Activated T-helper 17 cell treated with anti-CD3 and anti-CD28 coated beads, Interleukin-2, amount 50 U/mL, for 72 hours (primary cell): Measurements from ENCODE around the gene TMEM255B. TPM values are rescaled to one million over a fixed set of nuclear protein-coding genes. Genes with fewer than 3 reads are reported as not detected.

Experiments
- ATAC-seq: fragments of 150-1000 bp; cut with Tn5 transposase; replicated peaks from 2 replicates; pipeline ENCODE4 v1.10.0; 2021; ENCODE audit warnings: mild to moderate bottlenecking, moderate library complexity
- H3K27ac Mint-ChIP-seq: one replicate; pipeline ENCODE4 v1.8.0; 2022; ENCODE audit warnings: mixed read lengths
- H3K27me3 Mint-ChIP-seq: one replicate; pipeline ENCODE4 v1.8.0; 2022; ENCODE audit warnings: mixed read lengths
- H3K36me3 Mint-ChIP-seq: one replicate; pipeline ENCODE4 v1.8.0; 2022; ENCODE audit warnings: low read depth, mild to moderate bottlenecking, mixed read lengths
- H3K4me1 Mint-ChIP-seq: one replicate; pipeline ENCODE4 v1.8.0; 2022; ENCODE audit warnings: mixed read lengths
- H3K4me3 Mint-ChIP-seq: one replicate; pipeline ENCODE4 v1.8.0; 2022; ENCODE audit warnings: mild to moderate bottlenecking, mixed read lengths
- H3K9me3 Mint-ChIP-seq: one replicate; pipeline ENCODE4 v1.8.0; 2022; ENCODE audit warnings: mixed read lengths
- total RNA-seq, 2 donors: library from RNA; stranded (reverse); gene quantifications; one replicate each; pipeline ENCODE4 v1.2.3, GENCODE V29; 2022

Gene TMEM255B
- total RNA-seq, 2 donors from 2014 or later: 2.0 TPM

DNA sequence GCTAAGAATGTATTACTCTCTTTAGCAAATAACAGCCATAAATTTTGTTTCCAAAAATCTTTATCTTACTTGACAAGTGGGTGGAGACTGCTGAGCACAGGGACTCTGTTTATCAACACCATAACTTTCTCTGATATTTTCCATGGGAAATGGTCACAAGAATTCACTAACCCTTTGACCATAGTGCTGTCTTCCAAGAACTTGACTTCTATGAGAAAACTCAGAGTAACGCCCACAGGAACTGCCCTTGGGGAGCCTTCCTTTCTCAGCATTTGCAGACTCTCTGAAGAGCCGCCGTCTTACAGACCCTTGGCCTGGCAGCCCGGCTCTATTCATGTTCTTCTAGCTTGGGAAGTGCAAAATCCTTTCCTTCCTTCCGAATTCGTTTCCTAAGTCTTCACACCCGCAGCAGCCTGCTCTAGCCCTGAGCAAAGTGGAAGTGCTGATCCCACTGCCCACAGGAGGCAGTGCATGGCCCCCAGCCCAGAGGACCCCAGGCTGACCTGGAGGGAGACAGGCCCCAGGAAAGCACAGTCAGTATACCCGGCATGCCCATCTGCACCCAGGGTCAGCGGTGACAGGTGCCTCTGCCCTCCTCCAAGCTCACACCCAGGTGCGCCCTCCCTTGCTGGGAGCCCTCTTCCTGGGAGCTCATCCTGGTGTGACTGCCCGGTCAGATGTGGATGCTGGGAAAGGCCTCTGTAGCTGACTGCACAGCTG is 94.7 kb downstream of the TMEM255B start:
- Mint-ChIP-seq H3K27ac (no peak overlapping the region), H3K9me3 (no peaks in the 10 kb centered on the region), H3K4me1 (peaks cover 4% of the 10 kb centered on the region), H3K36me3 (no peaks in the 10 kb centered on the region), H3K27me3 (peaks cover 5% of the 10 kb centered on the region), H3K4me3 (no peak overlapping the region)
- ATAC-seq: no peak

DNA sequence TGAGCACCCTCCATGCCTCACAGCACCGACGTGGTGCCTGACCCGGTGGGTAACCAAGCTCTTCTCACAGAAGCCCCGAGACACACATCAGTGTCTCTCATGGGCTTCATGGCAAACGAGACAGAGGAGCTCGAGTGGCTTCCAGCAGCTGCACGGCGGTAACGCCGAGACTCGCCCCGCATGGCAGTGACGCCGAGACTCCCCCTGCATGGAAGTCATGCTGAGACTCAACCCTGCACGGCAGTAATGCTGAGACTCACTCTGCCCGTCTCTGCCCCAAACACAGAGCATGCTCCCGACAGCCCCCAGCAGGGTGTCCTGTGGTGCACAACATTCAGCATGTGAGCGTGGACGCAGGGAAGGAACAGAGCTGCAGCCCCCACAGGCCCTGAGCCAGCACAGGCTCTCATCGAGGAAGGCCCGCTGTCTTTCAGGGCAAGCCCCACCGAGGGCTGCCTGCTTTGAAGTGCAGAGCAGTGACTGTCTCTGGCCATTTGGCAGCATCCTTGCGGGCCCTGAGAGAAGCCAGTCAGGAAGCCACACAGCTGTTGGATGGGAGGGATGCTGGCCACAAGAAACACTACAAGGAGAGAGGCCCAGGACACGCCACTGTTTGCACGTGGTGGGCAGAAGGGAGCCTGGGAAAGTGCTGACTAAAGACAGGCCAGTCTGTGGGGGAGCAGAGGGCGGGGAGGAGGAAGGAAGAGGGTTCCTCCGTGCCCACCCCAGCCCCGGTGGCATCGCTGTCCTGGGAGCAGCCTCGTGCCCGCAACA is 95.4 kb downstream of the TMEM255B start:
- Mint-ChIP-seq H3K4me1 (peaks cover 9% of the 10 kb centered on the region), H3K27ac (no peak overlapping the region), H3K27me3 (peaks cover 5% of the 10 kb centered on the region), H3K9me3 (peaks cover 6% of the 10 kb centered on the region), H3K4me3 (no peak overlapping the region), H3K36me3 (no peaks in the 10 kb centered on the region)
- ATAC-seq: no peak

DNA sequence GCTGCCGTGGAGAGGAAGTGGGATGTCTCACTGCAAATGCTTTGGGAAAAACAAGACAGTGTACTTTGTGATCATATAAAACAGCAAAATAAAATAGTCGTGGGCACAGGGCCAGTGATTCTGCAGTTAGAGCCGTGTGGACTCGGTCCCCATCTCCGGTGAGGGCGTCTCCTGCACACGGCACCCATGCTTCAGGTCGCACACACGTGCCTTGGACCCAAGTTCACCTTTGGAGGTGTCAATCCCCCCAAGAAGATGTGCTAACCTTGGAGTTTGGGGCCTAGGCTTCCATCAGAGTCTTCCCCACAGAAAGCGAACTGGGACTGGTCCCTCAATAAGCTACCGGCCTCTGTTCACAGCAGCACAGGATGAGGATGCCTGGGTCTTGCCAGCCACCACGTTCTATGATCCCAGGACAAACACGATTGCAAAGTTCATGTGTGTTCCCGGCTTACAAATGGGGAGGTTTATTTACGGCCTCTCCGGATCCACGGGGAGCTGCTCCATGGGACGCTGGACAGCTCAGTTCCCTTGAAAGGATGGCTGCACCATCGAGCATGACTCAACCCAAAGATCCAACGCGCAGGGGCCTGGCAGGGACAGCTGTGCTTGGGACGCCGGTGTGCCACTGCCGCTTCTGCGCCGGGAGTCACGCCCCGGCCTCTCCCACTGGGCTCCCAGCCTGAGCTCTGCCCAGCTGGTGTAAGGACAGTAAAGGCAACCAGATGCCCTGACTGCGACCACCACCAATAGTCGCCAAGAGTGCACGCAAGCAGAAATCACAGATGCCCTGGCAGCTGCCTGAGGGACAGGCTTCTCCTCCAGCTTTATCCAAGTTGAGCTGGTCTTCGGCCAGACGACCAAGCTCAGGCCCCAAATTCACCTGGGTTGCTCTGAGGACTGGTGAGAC is 96.2 kb downstream of the TMEM255B start:
- Mint-ChIP-seq H3K27me3 (peaks cover 5% of the 10 kb centered on the region), H3K36me3 (no peaks in the 10 kb centered on the region), H3K9me3 (peaks cover 7% of the 10 kb centered on the region), H3K4me1 (peaks cover 11% of the 10 kb centered on the region), H3K4me3 (no peak overlapping the region), H3K27ac (no peak overlapping the region)
- ATAC-seq: no peak

DNA sequence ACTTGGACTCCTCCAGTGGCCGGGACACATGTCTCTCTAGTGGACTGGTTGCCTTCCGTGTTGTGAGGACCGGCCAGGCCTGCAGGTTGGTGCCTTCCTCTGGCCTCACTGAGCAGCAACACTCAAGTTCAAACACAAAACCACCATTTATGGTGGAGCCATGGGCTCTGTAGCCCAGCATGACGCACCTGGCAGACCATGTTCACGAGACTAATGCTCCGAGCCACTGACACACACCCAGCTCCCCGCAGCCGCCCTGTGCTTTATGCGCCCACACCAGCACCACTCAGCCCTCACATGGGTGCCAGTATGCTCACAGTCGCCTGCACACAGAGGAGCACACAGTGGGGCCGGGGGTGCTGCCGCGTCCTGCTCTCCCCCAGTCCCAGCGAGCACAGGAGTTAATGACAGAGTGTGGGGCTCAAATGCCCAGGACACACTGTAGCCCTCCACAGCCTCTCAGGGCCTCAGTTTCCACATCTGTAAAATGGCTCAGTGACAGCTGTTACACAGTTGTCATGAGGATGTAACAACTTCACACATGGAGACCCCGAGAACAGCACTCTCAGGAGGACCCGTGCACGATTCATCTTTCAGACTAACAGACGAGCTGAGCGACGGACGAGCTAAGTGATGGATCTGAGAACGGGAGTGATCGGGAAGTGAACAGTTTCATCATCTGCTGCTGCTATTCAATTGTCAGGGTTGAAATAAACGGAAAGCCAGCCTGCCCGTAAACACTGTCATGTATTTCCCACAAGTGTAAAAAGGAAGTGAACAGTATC is 97.1 kb downstream of the TMEM255B start:
- Mint-ChIP-seq H3K4me3 (no peak overlapping the region), H3K9me3 (peaks cover 7% of the 10 kb centered on the region), H3K36me3 (no peaks in the 10 kb centered on the region), H3K27me3 (peaks cover 5% of the 10 kb centered on the region), H3K27ac (no peak overlapping the region), H3K4me1 (peaks cover 11% of the 10 kb centered on the region)
- no peak for ATAC-seq

DNA sequence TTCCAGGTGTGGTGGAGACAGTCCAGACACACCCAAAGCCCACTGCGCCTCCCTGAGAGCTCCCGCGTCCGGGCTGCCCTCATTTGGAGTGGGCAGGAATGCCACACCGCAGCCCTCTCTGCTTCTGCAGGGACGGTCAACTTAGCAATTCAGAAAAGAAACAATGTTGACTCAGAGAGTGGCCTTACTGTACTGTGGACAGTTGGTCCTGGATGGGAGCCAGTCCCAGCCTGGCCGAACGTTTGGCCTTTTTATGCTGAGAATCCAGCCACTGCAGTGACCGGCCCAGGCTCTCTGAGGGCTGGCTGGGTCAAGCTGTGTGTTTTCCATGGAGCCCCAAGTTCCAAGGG is 97.7 kb downstream of the TMEM255B start:
- Mint-ChIP-seq H3K9me3 (peaks cover 7% of the 10 kb centered on the region), H3K4me1 (peaks cover 11% of the 10 kb centered on the region), H3K27ac (no peak overlapping the region), H3K4me3 (no peak overlapping the region), H3K27me3 (peaks cover 5% of the 10 kb centered on the region), H3K36me3 (no peaks in the 10 kb centered on the region)
- ATAC-seq: no peak

DNA sequence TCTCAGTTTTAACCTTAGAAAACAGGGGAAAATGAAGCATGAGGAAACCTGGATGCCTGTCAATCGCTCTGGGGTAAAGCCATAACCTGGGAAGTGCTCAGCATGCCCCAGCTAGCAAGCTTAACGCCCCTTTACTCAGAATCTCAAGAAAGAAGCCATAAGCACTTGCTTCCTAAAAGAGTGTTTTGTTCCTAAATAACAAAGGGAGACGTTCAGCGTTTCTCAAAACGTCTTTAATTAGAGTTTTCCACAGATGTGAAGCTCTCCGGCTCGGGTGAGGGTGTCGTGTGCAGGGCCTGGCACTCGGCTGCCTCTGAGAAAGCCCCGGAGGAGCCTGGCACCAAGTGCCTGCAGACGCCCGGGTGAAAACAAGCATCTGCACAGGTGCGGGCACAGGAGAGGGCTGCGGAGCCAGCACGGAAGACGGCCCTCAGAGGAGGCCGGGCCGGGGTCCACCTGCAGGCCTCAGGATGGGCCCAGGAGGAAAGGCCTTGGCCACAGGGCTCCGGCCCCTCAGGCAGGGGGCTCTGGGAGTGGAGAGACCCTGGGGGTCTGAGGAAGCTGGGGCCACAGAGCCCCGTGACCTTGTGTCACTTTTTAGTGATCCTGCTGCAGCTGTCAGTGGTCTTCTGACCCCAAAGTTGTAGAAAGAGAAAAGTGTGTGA is 98.6 kb downstream of the TMEM255B start:
- H3K4me1 Mint-ChIP-seq: peaks cover 11% of the 10 kb centered on the region
- H3K27ac Mint-ChIP-seq: no peak overlapping the region
- no peak for ATAC-seq
- H3K9me3 Mint-ChIP-seq: peaks cover 7% of the 10 kb centered on the region
- no peak overlapping the region for H3K4me3 Mint-ChIP-seq
- peaks cover 6% of the 10 kb centered on the region for H3K36me3 Mint-ChIP-seq
- H3K27me3 Mint-ChIP-seq: peaks cover 11% of the 10 kb centered on the region

DNA sequence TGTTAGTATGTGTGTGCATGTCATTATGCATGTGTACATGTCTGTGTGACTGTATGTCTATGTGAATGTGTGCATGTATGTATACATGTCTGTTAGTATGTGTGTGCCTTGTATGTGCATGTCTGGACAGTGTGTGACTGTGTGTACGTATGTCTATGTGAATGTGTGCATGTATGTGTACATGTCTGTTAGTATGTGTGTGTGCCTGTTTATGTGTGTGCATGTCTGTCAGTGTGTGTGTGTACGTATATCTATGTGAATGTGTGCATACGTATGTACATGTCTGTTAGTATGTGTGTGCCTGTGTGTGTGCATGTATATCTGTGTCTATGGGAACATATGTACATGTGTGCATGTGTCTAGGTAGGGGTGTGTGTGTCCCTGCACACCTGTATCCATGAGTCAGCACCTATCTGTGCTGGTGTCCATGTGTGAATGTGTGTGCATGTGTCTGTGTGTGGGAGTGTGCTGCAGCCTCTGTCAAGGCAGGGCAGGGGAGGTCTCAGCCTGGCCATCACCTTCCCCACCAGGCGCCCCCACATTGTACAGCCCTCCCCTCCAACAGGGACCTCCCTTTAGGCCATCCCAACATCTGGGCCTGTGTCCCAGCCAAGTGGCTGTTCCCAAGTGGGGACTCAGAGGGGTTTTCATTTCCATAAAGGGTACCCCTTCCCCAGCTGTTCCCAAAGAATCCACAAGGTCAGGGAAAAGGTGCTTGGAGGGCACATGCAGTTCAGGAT is 100.5 kb downstream of the TMEM255B start:
- ATAC-seq: no peak
- Mint-ChIP-seq H3K36me3 (peaks cover 6% of the 10 kb centered on the region), H3K4me3 (no peak overlapping the region), H3K27me3 (peaks cover 14% of the 10 kb centered on the region), H3K27ac (no peak overlapping the region), H3K4me1 (peaks cover 15% of the 10 kb centered on the region), H3K9me3 (peaks cover 7% of the 10 kb centered on the region)

DNA sequence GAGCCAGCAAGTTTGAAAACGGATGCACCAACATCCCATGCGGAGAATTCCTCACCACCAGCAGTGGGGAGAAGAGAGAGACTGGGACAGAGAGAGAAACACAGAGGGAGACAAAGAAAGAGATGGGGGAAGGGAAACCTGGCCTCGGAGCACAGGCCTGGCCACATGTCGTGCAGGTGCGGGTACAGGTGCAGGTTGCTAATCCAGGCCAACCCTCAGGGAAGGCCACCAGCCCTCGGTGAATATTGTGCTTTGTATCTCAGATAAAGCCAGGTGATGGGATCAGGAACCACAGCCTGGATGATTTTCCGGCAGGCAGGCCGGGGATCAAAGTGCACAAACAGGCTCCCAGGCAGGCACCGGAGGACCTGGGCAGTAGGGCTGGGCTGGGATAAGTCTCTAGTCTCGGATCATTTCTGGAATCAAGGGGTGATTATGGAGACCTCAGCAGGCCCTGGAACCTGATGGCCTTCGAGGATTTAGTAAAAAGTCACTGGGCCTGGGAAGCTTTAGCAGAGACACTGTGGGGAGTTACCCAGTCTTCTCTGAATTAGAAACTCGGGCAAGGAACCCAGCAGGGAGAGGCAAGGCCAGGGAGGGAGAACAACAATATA is 101.1 kb downstream of the TMEM255B start:
- H3K4me3 Mint-ChIP-seq: no peak overlapping the region
- H3K27ac Mint-ChIP-seq: no peak overlapping the region
- H3K27me3 Mint-ChIP-seq: peaks cover 16% of the 10 kb centered on the region
- peaks cover 14% of the 10 kb centered on the region for H3K4me1 Mint-ChIP-seq
- peaks cover 7% of the 10 kb centered on the region for H3K9me3 Mint-ChIP-seq
- no peak for ATAC-seq
- H3K36me3 Mint-ChIP-seq: peaks cover 6% of the 10 kb centered on the region

DNA sequence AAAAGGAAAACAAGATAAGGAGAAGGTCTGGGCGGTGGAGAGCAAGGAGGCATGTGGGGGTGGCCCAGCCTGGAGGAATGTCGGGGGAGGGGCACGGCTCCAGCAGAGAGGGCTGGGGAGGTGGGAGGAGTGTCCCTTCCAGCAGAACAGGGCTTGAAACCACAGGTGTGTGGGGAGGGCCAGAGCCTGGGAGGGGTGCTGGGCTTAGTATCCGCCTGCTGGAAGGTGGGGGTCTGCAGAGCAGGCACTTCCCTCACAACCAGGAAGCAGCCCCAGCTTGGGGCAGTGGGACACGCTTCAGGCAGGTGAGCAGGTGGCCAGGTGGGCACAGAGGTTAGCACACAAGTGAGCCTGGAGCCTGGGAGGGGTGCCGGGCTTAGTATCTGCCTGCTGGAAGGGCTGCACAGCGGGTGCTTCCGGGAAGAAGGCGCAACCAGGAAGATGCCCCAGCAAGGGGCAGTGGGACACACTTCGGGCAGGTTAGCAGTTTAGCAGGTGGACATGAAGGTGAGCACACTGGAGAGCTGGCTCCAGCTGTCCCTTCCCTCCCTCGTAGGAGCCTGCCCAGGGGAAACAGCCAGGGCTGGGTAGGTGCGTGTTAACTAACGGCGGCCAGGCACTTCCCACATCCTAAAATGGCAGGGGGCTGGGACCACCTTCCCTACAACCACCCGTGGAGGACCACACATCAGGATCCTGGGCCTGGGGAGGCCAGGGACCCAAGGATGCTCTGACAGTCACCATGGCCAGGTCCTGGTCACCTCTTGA is 101.8 kb downstream of the TMEM255B start:
- peaks cover 7% of the 10 kb centered on the region for H3K9me3 Mint-ChIP-seq
- no peak for ATAC-seq
- peaks cover 14% of the 10 kb centered on the region for H3K4me1 Mint-ChIP-seq
- no peak overlapping the region for H3K4me3 Mint-ChIP-seq
- H3K36me3 Mint-ChIP-seq: peaks cover 6% of the 10 kb centered on the region
- no peak overlapping the region for H3K27ac Mint-ChIP-seq
- peaks cover 23% of the 10 kb centered on the region for H3K27me3 Mint-ChIP-seq

DNA sequence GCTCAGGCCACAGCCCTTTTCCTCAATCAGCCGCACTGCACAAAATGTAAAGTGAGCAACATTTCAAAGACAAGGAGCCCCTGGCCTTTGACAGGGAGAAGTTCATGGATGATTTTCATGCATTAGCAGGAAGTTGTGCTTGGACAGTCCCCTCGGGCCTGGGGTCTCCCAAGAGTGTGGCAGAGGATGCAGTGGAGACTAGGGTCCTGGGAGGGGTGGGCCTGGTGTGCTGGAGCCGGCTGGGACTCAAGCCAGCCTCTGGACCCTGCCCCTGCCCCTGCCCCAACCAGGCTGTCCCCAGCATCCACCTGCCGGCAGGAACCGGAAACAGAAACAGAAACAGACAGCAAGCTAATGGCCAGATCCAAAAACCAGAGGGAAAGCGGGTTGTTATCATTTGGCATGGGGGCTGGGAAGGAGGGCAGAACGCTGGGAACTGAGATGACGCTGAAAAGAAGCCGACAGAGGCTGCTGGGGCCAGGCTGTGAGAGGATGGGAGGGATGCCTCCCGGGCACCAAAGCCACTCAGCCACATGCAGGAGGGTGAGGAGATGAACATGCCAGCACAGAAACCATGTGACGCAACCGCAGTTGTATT is 102.5 kb downstream of the TMEM255B start:
- Mint-ChIP-seq H3K27me3 (peaks cover 27% of the 10 kb centered on the region), H3K9me3 (peaks cover 7% of the 10 kb centered on the region), H3K4me1 (peaks cover 14% of the 10 kb centered on the region), H3K36me3 (peaks cover 6% of the 10 kb centered on the region), H3K4me3 (no peak overlapping the region), H3K27ac (no peak overlapping the region)
- ATAC-seq: no peak

DNA sequence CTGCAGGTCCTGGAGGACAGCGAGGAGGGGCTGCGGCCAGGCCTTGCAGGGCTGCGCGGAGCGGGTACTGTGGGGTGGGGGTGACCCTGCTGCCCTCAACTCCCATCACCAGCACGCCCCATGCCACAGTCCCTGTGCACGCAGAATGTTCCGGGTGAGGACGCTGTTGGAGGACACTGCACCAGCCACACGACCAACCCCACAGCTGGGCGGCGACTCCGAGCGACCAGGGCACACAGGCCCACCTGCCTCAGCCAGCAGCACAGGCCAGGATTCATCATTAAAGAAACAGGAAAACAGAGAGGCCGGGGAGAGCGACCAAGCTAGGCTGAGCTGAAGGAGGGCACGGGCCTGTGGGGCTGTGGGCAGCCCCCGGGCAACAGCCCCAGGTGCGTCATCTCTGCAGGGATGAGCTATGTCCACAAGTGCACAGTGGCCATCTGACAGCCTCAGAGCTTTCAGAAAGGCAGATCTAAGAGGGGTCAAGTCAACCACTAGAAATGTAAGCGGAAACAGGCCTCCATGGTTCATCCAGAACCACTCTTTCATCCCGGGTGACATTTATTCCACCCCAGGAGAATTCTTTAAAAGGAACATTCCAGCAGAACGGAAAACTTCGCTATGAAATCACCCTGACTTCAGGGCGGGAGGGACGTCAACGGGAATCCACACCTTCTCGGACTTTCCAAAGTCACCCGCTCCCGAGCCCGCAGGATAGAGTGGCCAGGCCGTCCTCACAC is 103.3 kb downstream of the TMEM255B start:
- H3K27me3 Mint-ChIP-seq: peaks cover 27% of the 10 kb centered on the region
- peaks cover 14% of the 10 kb centered on the region for H3K4me1 Mint-ChIP-seq
- H3K9me3 Mint-ChIP-seq: peaks cover 7% of the 10 kb centered on the region
- H3K27ac Mint-ChIP-seq: no peak overlapping the region
- H3K36me3 Mint-ChIP-seq: peaks cover 6% of the 10 kb centered on the region
- no peak for ATAC-seq
- peak overlapping the region; percentile 65 for H3K4me3 Mint-ChIP-seq
